HG03097 (cell line): ENCODE results near the gene C17orf113.
"Not testable (repeated sequence)": the region's sequence is repeated elsewhere in the genome, so short reads cannot be mapped to it uniquely, and the experiment has no call there.

Experiments used
- ATAC-seq: cut with Tn5 transposase; IDR thresholded peaks from one replicate; pipeline ENCODE4 v1.9.1; 2021; ENCODE audit not compliant: unreplicated experiment, low FRiP score

The C17orf113 gene

GRCh38 chr17:42017866-42018200, 32.6 kb downstream of the C17orf113 start:
- no peak for ATAC-seq

- peak; percentile 78 for ATAC-seq
Observed at GRCh38 chr17:42016941-42017865, 33.2 kb downstream of the C17orf113 start, which contains the start of gene DNAJC7. DNAJC7 (minus strand) TSS chr17:42017439; CDS start chr17:42017416, 23 bp downstream.

GRCh38 chr17:42016411-42016831, 34.0 kb downstream of the C17orf113 start:
- no peak for ATAC-seq

GRCh38 chr17:42013740-42014139, 36.7 kb downstream of the C17orf113 start:
- ATAC-seq, result not testable (repeated sequence)

- not testable (repeated sequence) for ATAC-seq
Observed at GRCh38 chr17:42012363-42012762, 38.0 kb downstream of the C17orf113 start.

GRCh38 chr17:42010898-42011516, 39.4 kb downstream of the C17orf113 start:
- ATAC-seq, result no peak

- not testable (repeated sequence) for ATAC-seq
Observed at GRCh38 chr17:42010266-42010680, 40.1 kb downstream of the C17orf113 start.

GRCh38 chr17:42009170-42009569, 41.2 kb downstream of the C17orf113 start:
- no peak for ATAC-seq

- ATAC-seq, result no peak
Observed at GRCh38 chr17:42005166-42005565, 45.2 kb downstream of the C17orf113 start.

GRCh38 chr17:42002792-42003301, 47.6 kb downstream of the C17orf113 start:
- ATAC-seq, result no peak

GRCh38 chr17:42002175-42002791, 48.1 kb downstream of the C17orf113 start:
- ATAC-seq, result no peak

GRCh38 chr17:42001729-42002128, 48.7 kb downstream of the C17orf113 start:
- no peak for ATAC-seq

GRCh38 chr17:42000413-42001133, 49.8 kb downstream of the C17orf113 start:
- ATAC-seq, result no peak

- ATAC-seq, result no peak
Observed at GRCh38 chr17:41998497-41998896, 51.9 kb downstream of the C17orf113 start.

GRCh38 chr17:41996855-41997164, 53.6 kb downstream of the C17orf113 start:
- no peak for ATAC-seq

- ATAC-seq, result no peak
Observed at GRCh38 chr17:41992576-41992975, 57.8 kb downstream of the C17orf113 start.

GRCh38 chr17:41989702-41990419, 60.5 kb downstream of the C17orf113 start:
- no peak for ATAC-seq

- ATAC-seq, result no peak
Observed at GRCh38 chr17:41988418-41988817, 62.0 kb downstream of the C17orf113 start.
